IMR-90 (cell line): ENCODE results near the gene LFNG. TPM values are rescaled to one million over a fixed set of nuclear protein-coding genes. Genes with fewer than 3 reads are reported as not detected.
"Not testable (repeated sequence)": the region's sequence is repeated elsewhere in the genome, so short reads cannot be mapped to it uniquely, and the experiment has no call there.

Experiments
- ATAC-seq: fragments of 200-7000 bp; cut with Tn5 transposase; 2 replicates; pipeline ENCODE4 v1.9.1; 2020; ENCODE audit warnings: low read depth, mild to moderate bottlenecking, moderate library complexity
- BruUV-seq: library from RNA; stranded (reverse); fragments of 400-500 nt; replicated peaks from 2 replicates; lab custom pipeline; 2021; lab: Mats Ljungman, UMichigan
- CTCF ChIA-PET: fragments of 300-600 bp; formaldehyde crosslinking; extraction: SDS; loops from one replicate; lab custom pipeline; 2021; ENCODE audit warnings: antibody characterized with exemption; lab: Yijun Ruan, JAX
- POLR2A ChIA-PET: fragments of 300-600 bp; sonication (Branson Sonifier 250); formaldehyde crosslinking; loops from one replicate; lab custom pipeline; 2022; ENCODE audit warnings: antibody characterized with exemption; ENCODE audit not compliant: unreplicated experiment; lab: Charles Lee
- DNase-seq: peaks from one replicate; pipeline ENCODE4 v3.0.0; 2013
- H2AFZ ChIP-seq: replicated peaks from 2 replicates; pipeline ENCODE3; 2013; ENCODE audit warnings: low read length, mild to moderate bottlenecking; ENCODE audit not compliant: poor library complexity
- H2AK5ac ChIP-seq: 2 replicates; pipeline ENCODE4 v1.6.1; 2013; ENCODE audit warnings: low read depth, low read length, inconsistent platforms
- H2AK9ac ChIP-seq: replicated peaks from 2 replicates; pipeline ENCODE3; 2013; ENCODE audit warnings: mild to moderate bottlenecking, low read depth, low read length, moderate library complexity; ENCODE audit not compliant: poor library complexity
- H2BK120ac ChIP-seq: 2 replicates; pipeline ENCODE4 v1.6.1; 2013; ENCODE audit warnings: low read depth, low read length, inconsistent platforms
- H2BK15ac ChIP-seq: 3 replicates; pipeline ENCODE4 v1.6.1; 2013; ENCODE audit warnings: low read depth, low read length, inconsistent platforms
- H2BK20ac ChIP-seq: 2 replicates; pipeline ENCODE4 v1.6.1; 2013; ENCODE audit warnings: low read depth, mild to moderate bottlenecking, inconsistent platforms, low read length, moderate library complexity
- H2BK5ac ChIP-seq: 2 replicates; pipeline ENCODE4 v1.6.1; 2013; ENCODE audit warnings: mild to moderate bottlenecking, low read depth, low read length, inconsistent platforms; ENCODE audit not compliant: poor library complexity, severe bottlenecking
- H3K14ac ChIP-seq: replicated peaks from 2 replicates; pipeline ENCODE4 v1.6.1; 2013; ENCODE audit warnings: low read depth, low read length, inconsistent platforms
- H3K18ac ChIP-seq: 2 replicates; pipeline ENCODE4 v1.6.1; 2013; ENCODE audit warnings: low read depth, low read length, control low read depth
- H3K23ac ChIP-seq: 2 replicates; pipeline ENCODE4 v1.6.1; 2013; ENCODE audit warnings: low read depth, low read length, inconsistent platforms
- H3K27ac ChIP-seq: 2 replicates; pipeline ENCODE4 v1.5.1; 2013; ENCODE audit warnings: mild to moderate bottlenecking, control low read depth, low read length; ENCODE audit not compliant: insufficient read depth
- H3K27me3 ChIP-seq: 2 replicates; pipeline ENCODE4 v1.6.1; 2013; ENCODE audit warnings: low read length; ENCODE audit not compliant: control insufficient read depth, insufficient read depth
- H3K36me3 ChIP-seq: 2 replicates; pipeline ENCODE4 v1.6.1; 2013; ENCODE audit warnings: low read length, mixed read lengths; ENCODE audit not compliant: control insufficient read depth, insufficient read depth
- H3K4ac ChIP-seq: 2 replicates; pipeline ENCODE4 v1.6.1; 2013; ENCODE audit warnings: low read depth, low read length, inconsistent platforms
- H3K4me1 ChIP-seq: 2 replicates; pipeline ENCODE4 v1.6.1; 2013; ENCODE audit warnings: low read length, mixed read lengths; ENCODE audit not compliant: control insufficient read depth, insufficient read depth
- H3K4me2 ChIP-seq: 2 replicates; pipeline ENCODE4 v1.6.1; 2013; ENCODE audit warnings: low read depth, mild to moderate bottlenecking, control low read depth, low read length, moderate library complexity
- H3K4me3 ChIP-seq: 2 replicates; pipeline ENCODE4 v1.5.1; 2013; ENCODE audit warnings: low read depth, mild to moderate bottlenecking, control low read depth, low read length, moderate library complexity; ENCODE audit not compliant: insufficient read depth
- H3K56ac ChIP-seq: 2 replicates; pipeline ENCODE4 v1.6.1; 2013; ENCODE audit warnings: low read length, inconsistent platforms; ENCODE audit not compliant: insufficient read depth; ENCODE audit errors: extremely low read depth
- H3K79me1 ChIP-seq, 2 experiments: 2 replicates each; pipeline ENCODE4 v1.6.1; 2013; ENCODE audit warnings: low read length in 2 of 2, inconsistent platforms in 1 of 2, low read depth in 1 of 2
- H3K9ac ChIP-seq: 2 replicates; pipeline ENCODE4 v1.6.1; 2013; ENCODE audit warnings: low read depth, low read length, control low read depth
- H3K9me1 ChIP-seq: 2 replicates; pipeline ENCODE4 v1.6.1; 2013; ENCODE audit warnings: low read length, inconsistent platforms; ENCODE audit not compliant: insufficient read depth
- H3K9me3 ChIP-seq: 2 replicates; pipeline ENCODE4 v1.6.1; 2013; ENCODE audit warnings: low read length; ENCODE audit not compliant: control insufficient read depth, insufficient read depth
- H4K20me1 ChIP-seq: 2 replicates; pipeline ENCODE4 v1.6.1; 2013; ENCODE audit warnings: low read length, inconsistent platforms; ENCODE audit not compliant: insufficient read depth
- H4K5ac ChIP-seq: 2 replicates; pipeline ENCODE4 v1.6.1; 2013; ENCODE audit warnings: mild to moderate bottlenecking, low read depth, low read length, control low read depth
- H4K8ac ChIP-seq, 2 experiments: 2 replicates each; pipeline ENCODE4 v1.6.1; 2013; ENCODE audit warnings: low read depth in 2 of 2, low read length in 2 of 2, control low read depth in 1 of 2, inconsistent platforms in 1 of 2
- H4K91ac ChIP-seq: 2 replicates; pipeline ENCODE4 v1.6.1; 2013; ENCODE audit warnings: low read depth, low read length, inconsistent platforms; ENCODE audit not compliant: insufficient read depth
- WGBS, 2 experiments: methylation state at CpG; one replicate each; pipeline versions ENCODE4 v1.1.5 to v1.1.7; 2013; ENCODE audit warnings: missing lambda C conversion rate in 2 of 2; ENCODE audit not compliant: insufficient read length in 1 of 2; ENCODE audit errors: extremely low coverage in 2 of 2; 5-methylcytosine and 5-hydroxymethylcytosine counted together
- dilution Hi-C: fragments of 300-500 bp; cut with HindIII; formaldehyde crosslinking; loops from one replicate; pipeline ENCODE4 v1.14.3; 2018; ENCODE audit warnings: low sequenced_read_pairs; ENCODE audit not compliant: unreplicated experiment
- in situ Hi-C: fragments of 300-500 bp; cut with MboI; formaldehyde crosslinking; loops from 3 replicates; pipeline ENCODE4 v1.14.3; 2019; ENCODE audit warnings: low sequenced_read_pairs, inconsistent platforms, mixed read lengths
- intact Hi-C: fragments of 100-400 bp; cut with micrococcal nuclease; formaldehyde crosslinking; loops from 2 replicates; pipeline ENCODE4 v1.10.0; 2022
- polyA plus RNA-seq, 3 experiments: library from polyadenylated mRNA; depleted of rRNA; stranded (reverse); fragments of >200 nt; gene quantifications; 2 replicates each; pipeline ENCODE4 v1.2.3, GENCODE V29; 2012; ENCODE audit warnings: low replicate concordance in 1 of 3
- total RNA-seq: library from RNA; depleted of rRNA; stranded (reverse); fragments of >200 nt; gene quantifications from 2 replicates; pipeline ENCODE4 v1.2.3, GENCODE V29; 2012

Gene LFNG
- total and polyA plus RNA-seq, 2 of the 4 experiments (the other 2 are of a cell fraction) = 1.8 to 5.1 TPM

DNA sequence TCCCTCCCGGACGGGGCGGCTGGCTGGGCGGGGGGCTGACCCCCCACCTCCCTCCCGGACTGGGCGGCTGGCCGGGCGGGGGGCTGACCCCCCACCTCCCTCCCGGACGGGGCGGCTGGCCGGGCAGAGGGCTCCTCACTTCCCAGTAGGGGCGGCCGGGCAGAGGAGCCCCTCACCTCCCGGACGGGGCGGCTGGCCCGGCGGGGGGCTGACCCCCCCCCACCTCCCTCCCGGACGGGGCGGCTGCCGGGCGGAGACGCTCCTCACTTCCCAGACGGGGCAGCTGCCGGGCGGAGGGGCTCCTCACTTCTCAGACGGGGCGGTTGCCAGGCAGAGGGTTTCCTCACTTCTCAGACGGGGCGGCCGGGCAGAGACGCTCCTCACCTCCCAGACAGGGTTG lies 14.6 kb downstream of the LFNG start:
- H3K4me2 ChIP-seq, H3K79me1 ChIP-seq, CTCF ChIA-PET, DNase-seq, H3K9me3 ChIP-seq, H2BK15ac ChIP-seq, H2AFZ ChIP-seq, in situ Hi-C loops, dilution Hi-C loops, H3K4ac ChIP-seq, H4K8ac ChIP-seq, H3K23ac ChIP-seq, BruUV-seq, H3K9me1 ChIP-seq, H4K20me1 ChIP-seq, H4K5ac ChIP-seq, intact Hi-C loops, H4K91ac ChIP-seq, H3K9ac ChIP-seq, H3K14ac ChIP-seq, H2BK5ac ChIP-seq, ATAC-seq, H3K4me3 ChIP-seq, H2BK120ac ChIP-seq, H3K27ac ChIP-seq, H2BK20ac ChIP-seq, H3K27me3 ChIP-seq, POLR2A ChIA-PET, H2AK5ac ChIP-seq, H3K56ac ChIP-seq, H3K18ac ChIP-seq, H2AK9ac ChIP-seq: not testable (repeated sequence)
- Histone ChIP-seq H3K36me3 (peaks cover 14% of the 10 kb centered on the region; the same call in 1 of the 2 replicates), H3K4me1 (peaks cover 14% of the 10 kb centered on the region)
- WGBS, 2 experiments = no CpG with 5 or more reads among the region's 34 CpGs

DNA sequence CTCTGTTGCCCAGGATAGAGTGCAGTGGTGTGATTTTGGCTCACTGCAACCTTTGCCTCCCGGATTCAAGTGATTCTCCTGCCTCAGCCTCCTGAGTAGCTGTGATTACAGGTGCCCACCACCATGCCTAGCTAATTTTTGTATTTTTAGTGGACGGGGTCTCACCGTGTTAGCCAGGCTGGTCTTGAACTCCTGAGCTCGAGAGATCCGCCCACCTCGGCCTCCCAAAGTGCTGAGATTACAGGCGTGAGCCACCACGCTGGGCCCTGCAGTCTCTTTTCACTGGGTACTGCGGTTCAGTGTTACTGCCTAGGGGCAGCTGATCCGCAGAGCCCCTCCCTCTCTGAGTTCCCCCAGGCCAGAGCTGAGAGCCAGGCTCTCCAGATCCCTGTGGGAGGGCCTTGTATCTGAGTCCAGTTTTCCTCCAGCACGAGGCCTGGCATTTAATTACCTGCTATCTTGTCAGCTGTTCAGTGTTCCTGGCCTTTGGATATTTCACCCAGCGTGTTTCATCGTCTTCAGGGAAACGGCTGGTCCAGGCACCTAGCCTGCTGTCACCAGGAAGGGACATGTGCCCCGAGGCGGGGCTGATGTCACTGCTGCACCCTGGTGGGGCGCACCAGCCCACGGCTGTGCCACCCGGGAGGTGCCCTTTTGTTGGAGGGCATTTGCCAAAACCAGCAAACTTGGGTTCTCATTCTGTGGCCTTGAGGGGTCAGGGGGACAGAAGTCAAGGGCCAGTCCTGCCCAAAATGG lies 16.5 kb downstream of the LFNG start:
- H3K14ac ChIP-seq, H4K8ac ChIP-seq, POLR2A ChIA-PET, H3K27ac ChIP-seq, CTCF ChIA-PET, H2AK5ac ChIP-seq, H4K91ac ChIP-seq, H2BK20ac ChIP-seq, in situ Hi-C loops, H3K9ac ChIP-seq, H2BK15ac ChIP-seq, H3K4me1 ChIP-seq, H3K9me1 ChIP-seq, H4K20me1 ChIP-seq, ATAC-seq, dilution Hi-C loops, H3K9me3 ChIP-seq, intact Hi-C loops, DNase-seq, H3K4ac ChIP-seq, H3K27me3 ChIP-seq, H3K56ac ChIP-seq, H2AFZ ChIP-seq, H2AK9ac ChIP-seq, H4K5ac ChIP-seq, H2BK5ac ChIP-seq, H2BK120ac ChIP-seq, BruUV-seq, H3K4me2 ChIP-seq, H3K79me1 ChIP-seq, H3K23ac ChIP-seq, H3K4me3 ChIP-seq, H3K18ac ChIP-seq: not testable (repeated sequence)
- 74% methylated on average over 3 of the region's 19 CpGs; no CpG with 5 or more reads in 1 of the 2 experiments for WGBS, 2 experiments
- H3K36me3 ChIP-seq = peaks cover 21% of the 10 kb centered on the region; the same call in 1 of the 2 replicates
